Testis (tissue), 3 donors: ENCODE measurements around the gene EPHB1. TPM values are rescaled to one million over a fixed set of nuclear protein-coding genes. Genes with fewer than 3 reads are reported as not detected.

Source experiments
- DNase-seq: peaks from one replicate; pipeline ENCODE4 v3.0.0-alpha.2; 2019
- H3K27ac ChIP-seq, 2 donors: fragments of 200-600 bp; sonication (generic); one replicate each; pipeline ENCODE4 v1.5.1; 2019
- H3K27me3 ChIP-seq: fragments of 200-600 bp; sonication (generic); one replicate; pipeline ENCODE4 v1.5.1; 2019
- H3K36me3 ChIP-seq: fragments of 200-600 bp; sonication (generic); one replicate; pipeline ENCODE4 v1.5.1; 2017; ENCODE audit warnings: low read depth; ENCODE audit errors: missing control alignments
- H3K4me1 ChIP-seq: fragments of 200-600 bp; sonication (generic); one replicate; pipeline ENCODE4 v1.5.1; 2019
- H3K4me3 ChIP-seq, 2 donors: fragments of 200-600 bp; sonication (generic); one replicate each; pipeline ENCODE4 v1.5.1; 2017 to 2019
- H3K9me3 ChIP-seq: fragments of 200-600 bp; sonication (generic); one replicate; pipeline ENCODE4 v1.5.1; 2017
- CTCF ChIP-seq, 3 experiments: fragments of 450-650 bp in 2 of 3; fragments of 200-600 bp in 1 of 3; sonication (generic) in 1 of 3; IDR thresholded peaks; one replicate each; pipeline ENCODE4 v1.5.1; 2016 to 2019; ENCODE audit warnings: antibody characterized with exemption in 3 of 3, mild to moderate bottlenecking in 2 of 3, moderate library complexity in 1 of 3
- POLR2A ChIP-seq: fragments of 450-650 bp; IDR thresholded peaks from one replicate; pipeline ENCODE4 v1.6.1; 2017; ENCODE audit warnings: antibody characterized with exemption, mild to moderate bottlenecking, moderate library complexity
- WGBS, 2 donors: methylation state at CpG; one replicate each; pipeline ENCODE4 v1.1.5; 2018; 5-methylcytosine and 5-hydroxymethylcytosine counted together
- intact Hi-C: fragments of 100-400 bp; cut with DNase I; formaldehyde crosslinking; loops from one replicate; pipeline ENCODE4 v1.15.1; 2023; ENCODE audit warnings: low total_unique reads
- polyA plus RNA-seq: library from polyadenylated mRNA; stranded (reverse); fragments of 350-450 nt; fragmentation: Illumina TruSeq; extraction: RNeasy Lipid Tissue Mini Kit (QIAGEN cat#74804); gene quantifications from one replicate; pipeline ENCODE4 v1.2.3, GENCODE V29; 2014; ENCODE audit warnings: low read depth, low replicate concordance; ENCODE audit not compliant: insufficient read depth
- total RNA-seq, 2 donors: library from RNA; depleted of rRNA; stranded (reverse); fragments of >200 nt; gene quantifications; one replicate each; pipeline ENCODE4 v1.2.3, GENCODE V29; 2016

The EPHB1 gene
- total and polyA plus RNA-seq, 3 donors from 2014 or later = 20.8 to 37.1 (median 31.3) TPM

- Histone ChIP-seq H3K4me1 (peaks cover 5% of the 10 kb centered on the region), H3K27ac (no peak overlapping the region), H3K36me3 (no peaks in the 10 kb centered on the region), H3K9me3 (no peaks in the 10 kb centered on the region), H3K4me3 (no peak overlapping the region), H3K27me3 (no peaks in the 10 kb centered on the region)
- WGBS, 2 donors = 70 to 74% methylated on average over 3 of the region's 3 CpGs
- DNase-seq = no peak
- intact Hi-C loops = no loop called here
- TF ChIP-seq CTCF (IDR thresholded peaks at IDR 0.05) (no peak), POLR2A (no peak)
These were observed 289.9 kb downstream of the EPHB1 start for GRCh38 chr3:135084976-135085375.

GRCh38 chr3:135085652-135086436 is 290.8 kb downstream of the EPHB1 start:
- Histone ChIP-seq H3K27me3 (no peaks in the 10 kb centered on the region), H3K36me3 (no peaks in the 10 kb centered on the region), H3K4me1 (peaks cover 5% of the 10 kb centered on the region), H3K9me3 (no peaks in the 10 kb centered on the region), H3K27ac (no peak overlapping the region), H3K4me3 (no peak overlapping the region)
- TF ChIP-seq POLR2A (no peak), CTCF (IDR thresholded peaks at IDR 0.05) (no peak)
- DNase-seq = no peak
- 78% methylated on average over 6 of the region's 6 CpGs for WGBS, 2 donors
- intact Hi-C loops = no loop called here

- Histone ChIP-seq H3K27ac (no peak overlapping the region), H3K27me3 (no peaks in the 10 kb centered on the region), H3K36me3 (no peaks in the 10 kb centered on the region), H3K4me1 (peaks cover 3% of the 10 kb centered on the region), H3K9me3 (no peaks in the 10 kb centered on the region), H3K4me3 (no peak overlapping the region)
- TF ChIP-seq POLR2A = no peak
- no peak for TF ChIP-seq CTCF (IDR thresholded peaks at IDR 0.05)
- intact Hi-C loops = no loop called here
- no peak for DNase-seq
- whole genome bisulfite sequencing, 2 donors = 49 to 53% methylated on average over 2 of the region's 2 CpGs
These were observed 292.7 kb downstream of the EPHB1 start for GRCh38 chr3:135087782-135088181.

GRCh38 chr3:135089451-135089850 is 294.4 kb downstream of the EPHB1 start:
- Histone ChIP-seq H3K27me3 (no peaks in the 10 kb centered on the region), H3K9me3 (no peaks in the 10 kb centered on the region), H3K4me1 (peaks cover 3% of the 10 kb centered on the region), H3K4me3 (no peak overlapping the region), H3K27ac (no peak overlapping the region), H3K36me3 (no peaks in the 10 kb centered on the region)
- intact Hi-C loops = no loop called here
- TF ChIP-seq CTCF (IDR thresholded peaks at IDR 0.05) (no peak), POLR2A (no peak)
- no peak for DNase-seq
- WGBS, 2 donors = 75 to 78% methylated on average over 4 to 5 of the region's 5 CpGs
